ENCODE data around the gene ASPG. TPM values are rescaled to one million over a fixed set of nuclear protein-coding genes. Genes with fewer than 3 reads are reported as not detected.
A peak's percentile ranks its signal among the peaks of the same experiment; 100 is the strongest.

The ASPG gene
- total RNA-seq, 2 donors from 2014 or later, result 0.14 to 0.35 TPM

GRCh38 chr14:104113631-104114420, 28.3 kb downstream of the ASPG start:
- no peaks in the 10 kb centered on the region for H3K27me3 ChIP-seq (replicated peaks; ENCODE audit: insufficient read depth)
- no peaks in the 10 kb centered on the region for H3K36me3 ChIP-seq
- no peak overlapping the region for H3K27ac ChIP-seq
- ATAC-seq (ENCODE audit: insufficient number of reproducible peaks, low FRiP score, low read depth) (no peak), DNase-seq (ENCODE audit: low spot score) (no peak)
- H3K9me3 ChIP-seq, result no peaks in the 10 kb centered on the region
- H3K4me3 ChIP-seq, result no peak overlapping the region
- TF ChIP-seq CTCF (IDR thresholded peaks at IDR 0.05), result no peak
- H3K4me1 ChIP-seq (ENCODE audit: control insufficient read depth in 1 of 2, low read depth in 2 of 2), result peaks cover 0 to 16% of the 10 kb centered on the region in 2 donors

GRCh38 chr14:104114421-104115130, 29.1 kb downstream of the ASPG start:
- no peak for DNase-seq (ENCODE audit: low spot score)
- TF ChIP-seq CTCF (IDR thresholded peaks at IDR 0.05), result no peak
- H3K27ac ChIP-seq, result no peak overlapping the region
- no peaks in the 10 kb centered on the region for H3K36me3 ChIP-seq
- ATAC-seq (ENCODE audit: insufficient number of reproducible peaks, low FRiP score, low read depth), result no peak
- H3K9me3 ChIP-seq, result no peaks in the 10 kb centered on the region
- no peak overlapping the region for H3K4me3 ChIP-seq
- H3K27me3 ChIP-seq (replicated peaks; ENCODE audit: insufficient read depth), result no peaks in the 10 kb centered on the region
- peaks cover 0 to 16% of the 10 kb centered on the region in 2 donors for H3K4me1 ChIP-seq (ENCODE audit: control insufficient read depth in 1 of 2, low read depth in 2 of 2)

GRCh38 chr14:104115131-104115600, 29.7 kb downstream of the ASPG start:
- Histone ChIP-seq H3K4me1 (ENCODE audit: control insufficient read depth in 1 of 2, low read depth in 2 of 2) (peaks cover 0 to 16% of the 10 kb centered on the region in 2 donors), H3K27ac (no peak overlapping the region), H3K4me3 (no peak overlapping the region), H3K27me3 (replicated peaks; ENCODE audit: insufficient read depth) (no peaks in the 10 kb centered on the region), H3K9me3 (no peaks in the 10 kb centered on the region), H3K36me3 (no peaks in the 10 kb centered on the region)
- no peak for DNase-seq (ENCODE audit: low spot score)
- no peak for TF ChIP-seq CTCF (IDR thresholded peaks at IDR 0.05)
- no peak for ATAC-seq (ENCODE audit: insufficient number of reproducible peaks, low FRiP score, low read depth)

- peaks cover 0 to 16% of the 10 kb centered on the region in 2 donors for H3K4me1 ChIP-seq (ENCODE audit: control insufficient read depth in 1 of 2, low read depth in 2 of 2)
- DNase-seq (ENCODE audit: low spot score) (no peak), ATAC-seq (ENCODE audit: insufficient number of reproducible peaks, low FRiP score, low read depth) (no peak)
- peak overlapping the region; percentile 64 for H3K4me3 ChIP-seq
- H3K27ac ChIP-seq, result no peak overlapping the region
- H3K9me3 ChIP-seq, result no peaks in the 10 kb centered on the region
- no peaks in the 10 kb centered on the region for H3K36me3 ChIP-seq
- TF ChIP-seq CTCF (IDR thresholded peaks at IDR 0.05), result no peak
- no peaks in the 10 kb centered on the region for H3K27me3 ChIP-seq (replicated peaks; ENCODE audit: insufficient read depth)
Observed at GRCh38 chr14:104115691-104116287, 30.3 kb downstream of the ASPG start.

- DNase-seq (ENCODE audit: low spot score) (no peak), ATAC-seq (ENCODE audit: insufficient number of reproducible peaks, low FRiP score, low read depth) (no peak)
- no peak for TF ChIP-seq CTCF (IDR thresholded peaks at IDR 0.05)
- Histone ChIP-seq H3K9me3 (no peaks in the 10 kb centered on the region), H3K36me3 (no peaks in the 10 kb centered on the region), H3K27me3 (replicated peaks; ENCODE audit: insufficient read depth) (no peaks in the 10 kb centered on the region), H3K27ac (no peak overlapping the region), H3K4me3 (peak overlapping the region; percentile 64), H3K4me1 (ENCODE audit: control insufficient read depth in 1 of 2, low read depth in 2 of 2) (peaks cover 0 to 16% of the 10 kb centered on the region in 2 donors)
Observed at GRCh38 chr14:104116288-104116755, 30.8 kb downstream of the ASPG start.

Measured in thoracic aorta (tissue), 2 donors.